Smooth muscle cell (in vitro differentiated cells): ENCODE results near the gene HINT1. TPM values are rescaled to one million over a fixed set of nuclear protein-coding genes. Genes with fewer than 3 reads are reported as not detected.

Experiments
- DNase-seq: peaks from one replicate; lab custom pipeline; 2025; ENCODE audit not compliant: unreplicated experiment; lab: John Stamatoyannopoulos, UW
- H2AFZ ChIP-seq: fragments of 200-600 bp; sonication (generic); 2 replicates; pipeline ENCODE4 v1.6.0; 2016; ENCODE audit warnings: antibody characterized with exemption, low read depth, mild to moderate bottlenecking
- H3F3A ChIP-seq: fragments of 200-600 bp; sonication (generic); 2 replicates; pipeline ENCODE4 v1.6.0; 2017; ENCODE audit warnings: antibody characterized with exemption, low read depth
- H3K27ac ChIP-seq: fragments of 200-600 bp; sonication (generic); 2 replicates; pipeline ENCODE4 v1.5.1; 2016; ENCODE audit warnings: low read depth, mild to moderate bottlenecking
- H3K27me3 ChIP-seq: fragments of 200-600 bp; sonication (generic); 2 replicates; pipeline ENCODE4 v1.6.1; 2016; ENCODE audit warnings: low read depth, mild to moderate bottlenecking
- H3K36me3 ChIP-seq: fragments of 200-600 bp; sonication (generic); 2 replicates; pipeline ENCODE4 v1.5.1; 2016; ENCODE audit warnings: low read depth
- H3K4me1 ChIP-seq: fragments of 200-600 bp; sonication (generic); 2 replicates; pipeline ENCODE4 v1.5.1; 2016; ENCODE audit warnings: low read depth
- H3K4me2 ChIP-seq: fragments of 200-600 bp; sonication (generic); 2 replicates; pipeline ENCODE4 v1.6.0; 2016; ENCODE audit warnings: mild to moderate bottlenecking
- H3K4me3 ChIP-seq: fragments of 200-600 bp; sonication (generic); 2 replicates; pipeline ENCODE4 v1.5.1; 2016; ENCODE audit warnings: mild to moderate bottlenecking
- H3K79me2 ChIP-seq: fragments of 200-600 bp; sonication (generic); 2 replicates; pipeline ENCODE4 v1.6.0; 2016; ENCODE audit warnings: low read depth, mild to moderate bottlenecking
- H3K9ac ChIP-seq: fragments of 200-600 bp; sonication (generic); 2 replicates; pipeline ENCODE4 v1.6.0; 2016; ENCODE audit warnings: low read depth
- H3K9me3 ChIP-seq: fragments of 200-600 bp; sonication (generic); replicated peaks from 2 replicates; pipeline ENCODE4 v1.5.1; 2016; ENCODE audit warnings: low read depth
- H4K20me1 ChIP-seq: fragments of 200-600 bp; sonication (generic); 2 replicates; pipeline ENCODE4 v1.6.0; 2016; ENCODE audit warnings: low read depth
- WGBS: methylation state at CpG from one replicate; pipeline ENCODE4 v1.1.7; 2016; ENCODE audit warnings: low lambda C conversion rate; 5-methylcytosine and 5-hydroxymethylcytosine counted together
- polyA plus RNA-seq: library from polyadenylated mRNA; unstranded; fragments of >200 nt; fragmentation: Nextera tagmentation; extraction: Ambion mirVana; gene quantifications from 2 replicates; pipeline ENCODE4 v1.2.1, GENCODE V29; 2016
- total RNA-seq: library from RNA; depleted of rRNA; stranded (reverse); fragments of >200 nt; gene quantifications from 2 replicates; pipeline ENCODE4 v1.2.3, GENCODE V29; 2014
- TF ChIP-seq, protein P1 (sequence below): fragments of 200-600 bp; sonication (generic); IDR thresholded peaks from 2 replicates; pipeline ENCODE4 v1.5.1; 2017; ENCODE audit warnings: borderline replicate concordance, mild to moderate bottlenecking, antibody characterized with exemption; ENCODE audit not compliant: insufficient read depth, poor library complexity, severe bottlenecking

Gene HINT1
- total and polyA plus RNA-seq, 2 experiments from 2014 or later = 238 to 293 TPM

DNA sequence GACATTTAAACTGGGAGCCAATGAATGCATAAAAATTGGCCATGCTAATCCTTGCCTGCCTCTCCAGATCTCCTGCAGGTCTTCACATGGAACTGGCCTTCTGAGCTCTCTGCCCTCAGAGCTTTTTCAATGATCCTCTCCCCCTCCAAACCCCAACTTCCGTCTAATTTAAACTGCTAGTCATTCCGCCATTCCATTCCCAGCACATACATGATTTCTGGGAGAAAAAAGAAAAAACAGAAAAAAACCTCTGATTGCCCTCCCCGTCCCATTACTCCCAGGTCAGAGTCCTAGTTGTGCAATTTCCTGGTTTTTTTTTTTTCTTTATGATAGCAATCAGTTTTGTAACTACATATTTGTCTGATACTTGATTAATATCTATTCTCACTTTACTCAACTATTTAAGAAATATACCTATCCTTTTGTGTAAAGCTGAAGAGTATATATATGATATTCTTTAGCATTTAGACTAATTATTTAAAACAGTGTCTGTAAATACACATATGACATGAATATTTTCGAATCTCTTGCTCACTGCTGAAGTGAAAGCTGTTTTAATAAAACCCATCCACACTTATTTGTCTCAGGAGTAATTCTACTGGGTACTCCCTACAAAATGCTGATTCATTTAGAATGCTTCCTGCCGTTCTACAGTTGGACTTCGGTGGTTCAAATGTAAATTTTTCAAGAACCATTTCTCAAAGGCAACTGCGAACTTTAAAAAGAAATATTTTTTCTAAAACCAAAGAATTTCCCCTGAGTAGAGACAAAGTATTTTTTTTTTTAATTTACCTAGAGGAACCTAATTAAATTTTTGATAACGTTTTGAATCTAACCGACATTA, 1.6 kb downstream of the HINT1 start:
- 26% methylated on average over 9 of the region's 9 CpGs for WGBS
- peak overlapping the region; percentile 64 for H3K27ac ChIP-seq
- H3F3A ChIP-seq = no peaks in the 10 kb centered on the region
- H3K9me3 ChIP-seq = no peaks in the 10 kb centered on the region
- peaks cover 35% of the 10 kb centered on the region for H3K79me2 ChIP-seq
- no peaks in the 10 kb centered on the region for H3K27me3 ChIP-seq
- peak overlapping the region; percentile 99 for H3K4me2 ChIP-seq
- H4K20me1 ChIP-seq = no peaks in the 10 kb centered on the region
- DNase-seq = no peak
- TF ChIP-seq, protein P1, sequence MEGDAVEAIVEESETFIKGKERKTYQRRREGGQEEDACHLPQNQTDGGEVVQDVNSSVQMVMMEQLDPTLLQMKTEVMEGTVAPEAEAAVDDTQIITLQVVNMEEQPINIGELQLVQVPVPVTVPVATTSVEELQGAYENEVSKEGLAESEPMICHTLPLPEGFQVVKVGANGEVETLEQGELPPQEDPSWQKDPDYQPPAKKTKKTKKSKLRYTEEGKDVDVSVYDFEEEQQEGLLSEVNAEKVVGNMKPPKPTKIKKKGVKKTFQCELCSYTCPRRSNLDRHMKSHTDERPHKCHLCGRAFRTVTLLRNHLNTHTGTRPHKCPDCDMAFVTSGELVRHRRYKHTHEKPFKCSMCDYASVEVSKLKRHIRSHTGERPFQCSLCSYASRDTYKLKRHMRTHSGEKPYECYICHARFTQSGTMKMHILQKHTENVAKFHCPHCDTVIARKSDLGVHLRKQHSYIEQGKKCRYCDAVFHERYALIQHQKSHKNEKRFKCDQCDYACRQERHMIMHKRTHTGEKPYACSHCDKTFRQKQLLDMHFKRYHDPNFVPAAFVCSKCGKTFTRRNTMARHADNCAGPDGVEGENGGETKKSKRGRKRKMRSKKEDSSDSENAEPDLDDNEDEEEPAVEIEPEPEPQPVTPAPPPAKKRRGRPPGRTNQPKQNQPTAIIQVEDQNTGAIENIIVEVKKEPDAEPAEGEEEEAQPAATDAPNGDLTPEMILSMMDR = no peak
- H3K36me3 ChIP-seq = peaks cover 19% of the 10 kb centered on the region
- H3K4me3 ChIP-seq = peak overlapping the region; percentile 88
- H3K4me1 ChIP-seq = peaks cover 15% of the 10 kb centered on the region
- H3K9ac ChIP-seq = peak overlapping the region; percentile 68
- peak overlapping the region; percentile 95 for H2AFZ ChIP-seq

DNA sequence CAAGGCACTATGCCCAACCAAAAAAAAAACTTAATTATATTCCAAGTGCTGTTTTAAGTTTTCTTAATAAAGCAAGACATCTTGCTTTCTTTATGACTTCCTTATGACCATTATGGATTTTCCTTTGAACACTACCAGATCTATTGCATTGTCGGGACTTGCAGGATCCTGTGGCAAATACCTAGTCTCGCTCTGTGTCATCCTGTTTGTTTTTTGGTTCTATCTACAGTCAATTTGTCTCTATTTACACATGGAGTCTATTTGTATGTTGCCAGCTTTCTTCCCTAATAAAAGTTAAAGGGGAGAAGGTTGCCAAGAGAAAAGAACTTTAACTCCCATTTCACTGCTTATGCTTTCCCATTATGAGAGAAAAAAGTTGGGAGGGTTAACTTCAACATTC, 4.9 kb downstream of the HINT1 start:
- H3K79me2 ChIP-seq = peaks cover 35% of the 10 kb centered on the region
- TF ChIP-seq, protein P1 = no peak
- H4K20me1 ChIP-seq = no peaks in the 10 kb centered on the region
- H3K9me3 ChIP-seq = no peaks in the 10 kb centered on the region
- H3F3A ChIP-seq = no peaks in the 10 kb centered on the region
- no peak for DNase-seq
- peaks cover 19% of the 10 kb centered on the region for H3K36me3 ChIP-seq
- H3K4me1 ChIP-seq = peaks cover 11% of the 10 kb centered on the region
- H3K4me2 ChIP-seq = no peak overlapping the region
- H3K4me3 ChIP-seq = no peak overlapping the region
- 99% methylated on average over 2 of the region's 2 CpGs for WGBS
- no peaks in the 10 kb centered on the region for H3K27me3 ChIP-seq
- no peak overlapping the region for H2AFZ ChIP-seq
- H3K27ac ChIP-seq = no peak overlapping the region
- H3K9ac ChIP-seq = no peak overlapping the region

DNA sequence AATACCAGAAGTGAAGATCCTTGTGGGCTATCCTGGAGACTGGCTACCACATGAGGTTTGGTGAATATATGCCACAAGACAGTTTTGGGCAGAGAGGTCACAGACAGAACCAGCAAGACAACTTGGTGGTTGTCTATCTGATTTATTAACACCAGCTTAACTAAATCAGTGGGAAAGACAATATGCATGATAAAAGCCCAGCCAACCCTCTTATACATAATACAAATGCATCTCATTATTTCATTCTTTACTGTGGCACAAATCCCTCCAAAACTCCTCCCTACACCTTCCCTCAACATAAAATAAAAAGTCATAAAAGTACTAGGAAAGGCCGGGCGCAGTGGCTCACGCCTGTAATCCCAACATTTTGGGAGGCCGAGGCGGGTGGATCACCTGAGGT, 8.1 kb downstream of the HINT1 start:
- Histone ChIP-seq H2AFZ (no peak overlapping the region), H3K27me3 (no peaks in the 10 kb centered on the region)
- 99% methylated on average over 5 of the region's 5 CpGs for WGBS

More for the DNA sequence above, 8.1 kb downstream of the HINT1 start:
- Histone ChIP-seq H3K4me2 (no peak overlapping the region), H4K20me1 (no peaks in the 10 kb centered on the region), H3K79me2 (peaks cover 10% of the 10 kb centered on the region), H3K36me3 (peaks cover 19% of the 10 kb centered on the region), H3K4me1 (no peaks in the 10 kb centered on the region), H3K27ac (no peak overlapping the region), H3F3A (no peaks in the 10 kb centered on the region), H3K4me3 (no peak overlapping the region), H3K9ac (no peak overlapping the region), H3K9me3 (no peaks in the 10 kb centered on the region)
- TF ChIP-seq, protein P1 = no peak
- DNase-seq = no peak
